RWPE2 (cell line): ENCODE measurements around the gene SNED1.

ENCODE experiments used
- ATAC-seq: fragments of 200-7000 bp; cut with Tn5 transposase; 3 replicates; pipeline ENCODE4 v1.9.1; 2021; ENCODE audit warnings: low read depth
- DNase-seq: peaks from one replicate; pipeline ENCODE4 v3.0.0-alpha.2; 2020; ENCODE audit warnings: low spot score
- H3K27ac ChIP-seq: fragments of 450-650 bp; 2 replicates; pipeline ENCODE4 v1.5.1; 2017; ENCODE audit warnings: mild to moderate bottlenecking; ENCODE audit not compliant: poor library complexity, severe bottlenecking
- H3K27me3 ChIP-seq: fragments of 250-450 bp; sonication (Bioruptor Pico); 2 replicates; pipeline ENCODE4 v1.5.1; 2021; ENCODE audit warnings: mild to moderate bottlenecking, moderate library complexity; ENCODE audit not compliant: insufficient read depth, poor library complexity, severe bottlenecking
- H3K36me3 ChIP-seq: fragments of 250-450 bp; sonication (Bioruptor Pico); 2 replicates; pipeline ENCODE4 v1.5.1; 2020; ENCODE audit warnings: low read depth, mild to moderate bottlenecking, moderate library complexity
- H3K4me1 ChIP-seq: fragments of 250-450 bp; sonication (Bioruptor Pico); 2 replicates; pipeline ENCODE4 v1.5.1; 2021; ENCODE audit warnings: mild to moderate bottlenecking, moderate library complexity; ENCODE audit not compliant: insufficient read depth, poor library complexity, severe bottlenecking
- H3K4me3 ChIP-seq: fragments of 250-450 bp; sonication (Bioruptor Pico); 2 replicates; pipeline ENCODE4 v1.5.1; 2021; ENCODE audit warnings: mild to moderate bottlenecking, moderate library complexity; ENCODE audit not compliant: severe bottlenecking
- H3K9me3 ChIP-seq: fragments of 250-450 bp; sonication (Bioruptor Pico); 2 replicates; pipeline ENCODE4 v1.5.1; 2021; ENCODE audit warnings: mild to moderate bottlenecking, moderate library complexity; ENCODE audit not compliant: severe bottlenecking
- CTCF ChIP-seq: fragments of 450-650 bp; IDR thresholded peaks from one replicate; pipeline ENCODE4 v1.5.1; 2017; ENCODE audit warnings: mild to moderate bottlenecking, moderate library complexity; ENCODE audit not compliant: poor library complexity, severe bottlenecking

SNED1 gene

GRCh38 chr2:241141214-241141770 is 142.9 kb downstream of the SNED1 start:
- no peaks in the 10 kb centered on the region for H3K4me1 ChIP-seq
- no peaks in the 10 kb centered on the region for H3K9me3 ChIP-seq
- no peaks in the 10 kb centered on the region for H3K27me3 ChIP-seq
- DNase-seq: no peak
- H3K27ac ChIP-seq: no peak overlapping the region
- TF ChIP-seq CTCF: no peak
- peaks cover 11% of the 10 kb centered on the region; the same call in 1 of the 2 replicates for H3K36me3 ChIP-seq
- H3K4me3 ChIP-seq: no peak overlapping the region
- no peak for ATAC-seq

- ATAC-seq (no peak), DNase-seq (no peak)
- no peak overlapping the region for H3K4me3 ChIP-seq
- TF ChIP-seq CTCF: no peak
- H3K27ac ChIP-seq: no peak overlapping the region
- H3K4me1 ChIP-seq: no peaks in the 10 kb centered on the region
- H3K27me3 ChIP-seq: no peaks in the 10 kb centered on the region
- H3K36me3 ChIP-seq: peaks cover 11% of the 10 kb centered on the region; the same call in 1 of the 2 replicates
- no peaks in the 10 kb centered on the region for H3K9me3 ChIP-seq
Measured at GRCh38 chr2:241142063-241142462, 143.6 kb downstream of the SNED1 start.

- ATAC-seq (no peak), DNase-seq (no peak)
- no peak for TF ChIP-seq CTCF
- no peaks in the 10 kb centered on the region for H3K27me3 ChIP-seq
- H3K36me3 ChIP-seq: peaks cover 11% of the 10 kb centered on the region; the same call in 1 of the 2 replicates
- no peak overlapping the region for H3K4me3 ChIP-seq
- no peaks in the 10 kb centered on the region for H3K4me1 ChIP-seq
- H3K9me3 ChIP-seq: no peaks in the 10 kb centered on the region
- no peak overlapping the region for H3K27ac ChIP-seq
Measured at GRCh38 chr2:241142593-241142992, 144.2 kb downstream of the SNED1 start.
